Gastroesophageal sphincter (tissue), 4 donors: ENCODE measurements around the gene RRP1B. TPM values are rescaled to one million over a fixed set of nuclear protein-coding genes. Genes with fewer than 3 reads are reported as not detected.
"Not testable (repeated sequence)": the region's sequence is repeated elsewhere in the genome, so short reads cannot be mapped to it uniquely, and the experiment has no call there.

Source experiments
- ATAC-seq: fragments of 150-250 bp; one replicate; pipeline ENCODE4 v1.9.1; 2016; ENCODE audit warnings: mild to moderate bottlenecking, moderate library complexity
- H3K27ac ChIP-seq, 4 donors: fragments of 200-600 bp; sonication (generic) in 3 of 4; 1 replicate in 3 of 4; 2 replicates in 1 of 4; pipeline ENCODE4 v1.5.1; 2016 to 2019
- H3K27me3 ChIP-seq: fragments of 200-600 bp; sonication (generic); one replicate; pipeline ENCODE4 v1.5.1; 2019
- H3K36me3 ChIP-seq, 2 donors: fragments of 200-600 bp; sonication (generic); one replicate each; pipeline ENCODE4 v1.5.1; 2019; ENCODE audit warnings: control low read depth in 1 of 2
- H3K4me1 ChIP-seq, 3 donors: fragments of 200-600 bp; sonication (generic); 1 replicate in 2 of 3; 2 replicates in 1 of 3; pipeline ENCODE4 v1.5.1; 2016 to 2019; ENCODE audit warnings: control low read depth in 2 of 3
- H3K4me3 ChIP-seq, 2 donors: fragments of 200-600 bp; sonication (generic); one replicate each; pipeline ENCODE4 v1.5.1; 2019; ENCODE audit warnings: mild to moderate bottlenecking in 1 of 2, moderate library complexity in 1 of 2
- H3K9me3 ChIP-seq, 3 donors: fragments of 200-600 bp; sonication (generic); one replicate each; pipeline ENCODE4 v1.5.1; 2017 to 2019; ENCODE audit warnings: control low read depth in 2 of 3
- EP300 ChIP-seq: sonication (generic); formaldehyde crosslinking; IDR thresholded peaks from one replicate; pipeline ENCODE4 v1.6.1; 2017; ENCODE audit warnings: antibody characterized with exemption, mild to moderate bottlenecking
- POLR2A ChIP-seq, 2 donors: fragments of 450-650 bp; IDR thresholded peaks; one replicate each; pipeline ENCODE4 v1.6.1; 2017; ENCODE audit warnings: antibody characterized with exemption in 2 of 2, mild to moderate bottlenecking in 2 of 2, moderate library complexity in 1 of 2
- POLR2AphosphoS5 ChIP-seq: sonication (generic); formaldehyde crosslinking; IDR thresholded peaks from one replicate; pipeline ENCODE4 v1.6.1; 2017; ENCODE audit warnings: antibody characterized with exemption
- WGBS, 2 donors: methylation state at CpG; one replicate each; pipeline ENCODE4 v1.1.5; 2018; ENCODE audit warnings: low coverage in 1 of 2; 5-methylcytosine and 5-hydroxymethylcytosine counted together
- total RNA-seq, 4 donors: library from RNA; depleted of rRNA; stranded (reverse); fragments of >200 nt; gene quantifications; one replicate each; pipeline ENCODE4 v1.1.0, GENCODE V29; 2016
- TF ChIP-seq, protein P1 (sequence below), 4 experiments: fragments of 200-600 bp in 2 of 4; fragments of 450-650 bp in 2 of 4; sonication (generic) in 1 of 4; IDR thresholded peaks; one replicate each; pipeline ENCODE4 v1.5.1; 2017 to 2019; ENCODE audit warnings: antibody characterized with exemption in 4 of 4, mild to moderate bottlenecking in 2 of 4, moderate library complexity in 2 of 4

Gene RRP1B
- total RNA-seq, 4 donors from 2014 or later, result 17.8 to 23.7 (median 21.2) TPM

DNA sequence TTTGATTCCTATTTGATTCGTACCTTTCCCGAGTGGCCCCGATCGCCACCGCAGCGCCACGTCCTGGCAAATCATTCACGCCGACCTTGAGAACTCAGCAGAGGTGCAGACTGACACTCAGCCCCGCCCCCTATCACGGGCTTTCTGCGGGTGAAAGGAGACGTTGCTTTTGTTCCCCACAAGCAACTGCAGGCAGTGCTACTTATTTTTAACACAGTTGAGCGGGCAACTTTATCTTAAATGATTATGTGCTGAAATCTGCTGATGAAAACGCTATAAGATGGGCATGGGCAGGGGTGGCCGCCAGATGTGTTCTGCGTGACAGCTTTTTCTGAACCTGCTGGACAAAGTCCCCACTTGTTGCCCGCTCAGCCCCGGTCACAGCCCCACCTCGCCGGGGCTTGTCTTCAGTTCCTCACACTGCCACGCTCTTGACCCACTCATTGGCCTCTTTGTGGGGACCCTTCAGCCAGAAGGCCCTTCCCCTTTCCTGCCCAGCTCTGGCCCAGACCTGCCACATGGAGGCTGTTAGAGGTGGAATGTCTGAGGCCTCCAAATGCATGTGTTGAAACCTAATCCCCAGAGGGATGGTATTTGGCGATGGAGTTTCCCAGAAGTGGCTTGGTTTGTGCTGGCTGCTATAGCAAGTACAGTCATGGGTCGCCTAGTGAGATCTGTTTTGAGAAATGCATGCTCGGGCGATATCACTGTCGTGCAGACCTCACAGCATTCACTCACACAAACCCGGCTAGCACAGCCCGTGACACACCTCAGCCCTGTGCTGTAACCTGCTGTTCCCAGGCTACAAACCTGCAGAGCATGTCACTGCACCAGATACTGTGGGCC is 43.9 kb downstream of the RRP1B start:
- TF ChIP-seq POLR2AphosphoS5, result no peak
- no peak for TF ChIP-seq POLR2A (IDR thresholded peaks at IDR 0.05)
- TF ChIP-seq, protein P1, sequence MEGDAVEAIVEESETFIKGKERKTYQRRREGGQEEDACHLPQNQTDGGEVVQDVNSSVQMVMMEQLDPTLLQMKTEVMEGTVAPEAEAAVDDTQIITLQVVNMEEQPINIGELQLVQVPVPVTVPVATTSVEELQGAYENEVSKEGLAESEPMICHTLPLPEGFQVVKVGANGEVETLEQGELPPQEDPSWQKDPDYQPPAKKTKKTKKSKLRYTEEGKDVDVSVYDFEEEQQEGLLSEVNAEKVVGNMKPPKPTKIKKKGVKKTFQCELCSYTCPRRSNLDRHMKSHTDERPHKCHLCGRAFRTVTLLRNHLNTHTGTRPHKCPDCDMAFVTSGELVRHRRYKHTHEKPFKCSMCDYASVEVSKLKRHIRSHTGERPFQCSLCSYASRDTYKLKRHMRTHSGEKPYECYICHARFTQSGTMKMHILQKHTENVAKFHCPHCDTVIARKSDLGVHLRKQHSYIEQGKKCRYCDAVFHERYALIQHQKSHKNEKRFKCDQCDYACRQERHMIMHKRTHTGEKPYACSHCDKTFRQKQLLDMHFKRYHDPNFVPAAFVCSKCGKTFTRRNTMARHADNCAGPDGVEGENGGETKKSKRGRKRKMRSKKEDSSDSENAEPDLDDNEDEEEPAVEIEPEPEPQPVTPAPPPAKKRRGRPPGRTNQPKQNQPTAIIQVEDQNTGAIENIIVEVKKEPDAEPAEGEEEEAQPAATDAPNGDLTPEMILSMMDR (IDR thresholded peaks at IDR 0.05), result no peak
- no peak for TF ChIP-seq EP300
- Histone ChIP-seq H3K27ac (no peak overlapping the region), H3K36me3 (no peaks in the 10 kb centered on the region), H3K4me1 (no peaks in the 10 kb centered on the region), H3K27me3 (peaks cover 12% of the 10 kb centered on the region), H3K4me3 (no peak overlapping the region), H3K9me3 (no peaks in the 10 kb centered on the region)
- peak; percentile 36 for ATAC-seq
- WGBS, 2 donors, result 37% methylated on average over 14 to 26 of the region's 29 CpGs

DNA sequence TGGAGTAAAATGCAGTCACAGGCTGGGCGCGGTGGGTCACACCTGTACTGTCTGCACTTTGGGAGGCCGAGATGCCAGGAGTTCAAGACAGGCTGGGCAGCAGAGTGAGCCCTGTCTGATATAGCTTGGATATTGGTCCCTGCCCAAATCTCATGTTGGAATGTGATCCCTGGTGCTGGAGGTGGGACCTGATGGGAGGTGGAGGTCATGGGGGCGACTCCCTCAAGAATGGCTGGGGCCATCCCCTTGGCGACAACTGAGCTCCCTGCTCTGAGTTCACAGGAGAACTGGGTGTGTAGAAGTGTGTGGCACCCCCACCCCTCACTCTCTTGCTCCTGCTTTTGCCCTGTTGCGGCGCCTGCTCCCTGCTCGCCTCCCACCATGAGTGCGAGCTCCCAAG is 48.1 kb downstream of the RRP1B start:
- H3K4me3 ChIP-seq, result no peak overlapping the region
- H3K27me3 ChIP-seq, result peaks cover 8% of the 10 kb centered on the region
- H3K36me3 ChIP-seq, result no peaks in the 10 kb centered on the region
- TF ChIP-seq POLR2AphosphoS5 (no peak), EP300 (no peak), POLR2A (IDR thresholded peaks at IDR 0.05) (no peak)
- TF ChIP-seq, protein P1 (IDR thresholded peaks at IDR 0.05), result no peak
- no peak overlapping the region for H3K27ac ChIP-seq
- no peak for ATAC-seq
- no peaks in the 10 kb centered on the region for H3K4me1 ChIP-seq
- H3K9me3 ChIP-seq, result no peaks in the 10 kb centered on the region
- WGBS, 2 donors, result 93% methylated on average over 3 of the region's 9 CpGs; no CpG with 5 or more reads in 1 of the 2 donors

GRCh38 chr21:43708745-43709381 is 49.5 kb downstream of the RRP1B start:
- no peak for ATAC-seq
- Histone ChIP-seq H3K4me1 (no peaks in the 10 kb centered on the region), H3K27me3 (no peaks in the 10 kb centered on the region), H3K4me3 (no peak overlapping the region), H3K9me3 (no peaks in the 10 kb centered on the region), H3K27ac (no peak overlapping the region), H3K36me3 (no peaks in the 10 kb centered on the region)
- WGBS, 2 donors, result 79 to 92% methylated on average over 3 to 4 of the region's 13 CpGs
- TF ChIP-seq POLR2AphosphoS5, result no peak
- TF ChIP-seq, protein P1 (IDR thresholded peaks at IDR 0.05), result no peak
- TF ChIP-seq POLR2A (IDR thresholded peaks at IDR 0.05), result no peak
- TF ChIP-seq EP300, result no peak

GRCh38 chr21:43712268-43712942 is 53.0 kb downstream of the RRP1B start:
- TF ChIP-seq POLR2AphosphoS5 (no peak), EP300 (no peak), POLR2A (IDR thresholded peaks at IDR 0.05) (no peak)
- TF ChIP-seq, protein P1 (IDR thresholded peaks at IDR 0.05), result no peak
- Histone ChIP-seq H3K9me3 (no peaks in the 10 kb centered on the region), H3K36me3 (no peaks in the 10 kb centered on the region), H3K27me3 (no peaks in the 10 kb centered on the region), H3K27ac (no peak overlapping the region), H3K4me1 (no peaks in the 10 kb centered on the region), H3K4me3 (no peak overlapping the region)
- WGBS, 2 donors, result 65 to 68% methylated on average over 5 to 7 of the region's 13 CpGs
- no peak for ATAC-seq

DNA sequence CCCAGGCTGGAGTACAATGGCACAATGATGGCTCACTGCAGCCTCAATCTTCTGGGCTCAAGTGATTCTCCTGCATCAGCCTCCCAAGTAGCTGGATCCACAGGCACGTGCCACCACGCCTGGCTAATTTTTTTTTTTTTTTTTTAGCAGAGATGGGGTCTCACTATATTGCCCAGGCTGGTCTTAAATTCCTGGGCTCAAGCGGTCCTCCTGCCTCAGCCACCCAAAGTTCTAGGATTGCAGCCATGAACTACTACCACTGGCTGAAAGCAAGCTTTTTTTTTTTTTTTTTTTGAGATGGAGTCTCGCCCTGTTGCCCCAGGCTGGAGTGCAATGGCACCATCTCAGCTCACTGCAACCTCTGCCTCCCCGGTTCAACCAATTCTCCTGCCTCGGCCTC is 53.8 kb downstream of the RRP1B start:
- H3K36me3 ChIP-seq, H3K4me1 ChIP-seq, H3K9me3 ChIP-seq, H3K27ac ChIP-seq, H3K4me3 ChIP-seq, ATAC-seq, H3K27me3 ChIP-seq: not testable (repeated sequence)
- WGBS, 2 donors, result 85 to 100% methylated on average over 2 of the region's 6 CpGs
